Cardiac muscle cell (in vitro differentiated cells and primary cell): Measurements from ENCODE around the gene PER1. TPM values are rescaled to one million over a fixed set of nuclear protein-coding genes. Genes with fewer than 3 reads are reported as not detected.

Experiments used
- DNase-seq, 2 donors: peaks; one replicate each; pipeline versions ENCODE4 v3.0.0 to v3.0.0-alpha.2; 2010 to 2017; ENCODE audit warnings: low read depth in 1 of 2, low spot score in 1 of 2
- H3K27ac ChIP-seq: fragments of 200-600 bp; sonication (generic); 2 replicates; pipeline ENCODE4 v1.5.1; 2016
- H3K27me3 ChIP-seq: fragments of 200-600 bp; sonication (generic); 2 replicates; pipeline ENCODE4 v1.6.0; 2016; ENCODE audit warnings: control low read depth
- H3K36me3 ChIP-seq: fragments of 200-600 bp; sonication (generic); 2 replicates; pipeline ENCODE4 v1.5.1; 2016; ENCODE audit warnings: control low read depth
- H3K4me1 ChIP-seq: fragments of 200-600 bp; sonication (generic); 2 replicates; pipeline ENCODE4 v1.8.1; 2017; ENCODE audit warnings: low read depth, mild to moderate bottlenecking, mixed run types
- H3K4me3 ChIP-seq: fragments of 200-600 bp; sonication (generic); 2 replicates; pipeline ENCODE4 v1.5.1; 2016; ENCODE audit warnings: mild to moderate bottlenecking
- H3K9me3 ChIP-seq: fragments of 200-600 bp; sonication (generic); 2 replicates; pipeline ENCODE4 v1.5.1; 2017; ENCODE audit warnings: low read depth, mild to moderate bottlenecking, control low read depth
- polyA plus RNA-seq: library from polyadenylated mRNA; unstranded; fragments of >200 nt; fragmentation: Nextera tagmentation; extraction: Ambion mirVana; gene quantifications from 2 replicates; pipeline ENCODE4 v1.2.1, GENCODE V29; 2016
- total RNA-seq: library from RNA; depleted of rRNA; stranded (reverse); fragments of >200 nt; gene quantifications from 2 replicates; pipeline ENCODE4 v1.2.3, GENCODE V29; 2016
- TF ChIP-seq, protein P1 (sequence below): IDR thresholded peaks from 2 replicates; pipeline ENCODE4 v1.5.1; 2012; ENCODE audit warnings: low read depth, mild to moderate bottlenecking, low read length

Gene PER1
- total and polyA plus RNA-seq, 2 experiments from 2014 or later: 28.2 to 51.9 TPM

DNA sequence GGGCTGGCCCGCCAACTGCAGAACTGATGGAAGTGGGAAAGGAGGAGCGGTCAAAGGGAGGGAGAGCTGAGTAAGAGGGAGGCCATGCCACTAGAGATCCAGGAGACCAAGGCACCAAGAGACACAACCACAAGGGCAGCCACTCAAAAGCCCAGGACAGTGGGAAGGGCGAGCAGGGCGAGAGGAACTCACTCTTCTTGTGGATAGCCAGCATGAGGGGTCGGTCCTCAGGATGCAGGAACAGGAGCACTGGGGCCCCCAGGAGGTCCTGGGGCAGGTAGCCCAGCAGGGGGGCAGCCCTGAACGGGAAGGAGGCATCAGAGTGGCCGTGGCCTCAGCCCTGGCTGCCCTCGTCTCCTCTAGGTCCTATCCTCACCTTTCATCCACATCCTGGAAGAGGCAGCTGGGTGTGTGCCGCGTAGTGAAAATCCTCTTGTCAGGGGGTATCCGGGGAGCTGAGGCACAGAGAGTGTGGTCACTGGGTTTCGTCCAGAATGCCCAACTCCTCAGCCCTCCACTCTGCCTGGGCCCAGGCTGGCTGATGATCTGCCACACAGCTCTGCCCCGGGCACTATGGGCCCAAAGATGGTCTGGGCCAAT, 4.3 kb downstream of the PER1 start:
- no peaks in the 10 kb centered on the region for H3K9me3 ChIP-seq
- H3K36me3 ChIP-seq: peaks cover 58% of the 10 kb centered on the region
- no peak overlapping the region for H3K27ac ChIP-seq
- peaks cover 19% of the 10 kb centered on the region for H3K4me1 ChIP-seq
- no peak for DNase-seq
- TF ChIP-seq, protein P1, sequence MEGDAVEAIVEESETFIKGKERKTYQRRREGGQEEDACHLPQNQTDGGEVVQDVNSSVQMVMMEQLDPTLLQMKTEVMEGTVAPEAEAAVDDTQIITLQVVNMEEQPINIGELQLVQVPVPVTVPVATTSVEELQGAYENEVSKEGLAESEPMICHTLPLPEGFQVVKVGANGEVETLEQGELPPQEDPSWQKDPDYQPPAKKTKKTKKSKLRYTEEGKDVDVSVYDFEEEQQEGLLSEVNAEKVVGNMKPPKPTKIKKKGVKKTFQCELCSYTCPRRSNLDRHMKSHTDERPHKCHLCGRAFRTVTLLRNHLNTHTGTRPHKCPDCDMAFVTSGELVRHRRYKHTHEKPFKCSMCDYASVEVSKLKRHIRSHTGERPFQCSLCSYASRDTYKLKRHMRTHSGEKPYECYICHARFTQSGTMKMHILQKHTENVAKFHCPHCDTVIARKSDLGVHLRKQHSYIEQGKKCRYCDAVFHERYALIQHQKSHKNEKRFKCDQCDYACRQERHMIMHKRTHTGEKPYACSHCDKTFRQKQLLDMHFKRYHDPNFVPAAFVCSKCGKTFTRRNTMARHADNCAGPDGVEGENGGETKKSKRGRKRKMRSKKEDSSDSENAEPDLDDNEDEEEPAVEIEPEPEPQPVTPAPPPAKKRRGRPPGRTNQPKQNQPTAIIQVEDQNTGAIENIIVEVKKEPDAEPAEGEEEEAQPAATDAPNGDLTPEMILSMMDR: no peak
- no peak overlapping the region for H3K4me3 ChIP-seq
- no peaks in the 10 kb centered on the region for H3K27me3 ChIP-seq

DNA sequence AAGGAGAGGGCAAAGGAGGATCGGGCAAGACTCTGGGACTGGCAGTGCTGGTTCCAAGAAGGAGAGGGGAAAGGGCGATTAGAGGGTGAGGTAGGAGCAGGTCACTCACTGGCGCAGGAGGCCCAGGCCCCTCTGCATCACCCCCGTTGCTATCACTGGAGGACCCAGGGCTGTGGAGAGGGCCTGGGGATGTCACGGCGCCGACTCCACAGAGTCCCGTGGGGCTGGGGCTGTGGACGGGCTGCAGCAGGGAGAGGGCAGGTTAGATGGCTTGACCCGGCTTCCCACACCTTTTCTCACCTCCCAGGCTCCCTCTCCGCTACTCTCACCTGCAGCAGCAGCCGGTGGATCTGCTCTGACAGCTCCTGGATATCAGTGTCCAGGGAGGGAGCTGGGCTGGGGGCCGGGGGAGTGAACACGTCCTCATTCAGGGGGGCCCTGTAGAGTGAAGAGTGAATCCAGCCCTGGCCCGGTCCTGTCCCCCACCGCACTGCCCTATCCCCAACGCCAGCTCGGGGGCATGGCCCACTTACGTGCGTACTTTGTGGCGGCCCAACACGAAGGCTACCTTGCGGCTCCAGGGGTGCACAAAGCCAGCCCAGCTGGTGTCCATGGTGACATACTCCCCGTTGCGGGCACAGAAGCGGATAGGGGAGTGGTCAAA, 4.9 kb downstream of the PER1 start:
- Histone ChIP-seq H3K4me1 (peaks cover 17% of the 10 kb centered on the region), H3K9me3 (no peaks in the 10 kb centered on the region), H3K4me3 (no peak overlapping the region), H3K27ac (no peak overlapping the region), H3K36me3 (peaks cover 64% of the 10 kb centered on the region), H3K27me3 (no peaks in the 10 kb centered on the region)
- TF ChIP-seq, protein P1: no peak
- no peak for DNase-seq

DNA sequence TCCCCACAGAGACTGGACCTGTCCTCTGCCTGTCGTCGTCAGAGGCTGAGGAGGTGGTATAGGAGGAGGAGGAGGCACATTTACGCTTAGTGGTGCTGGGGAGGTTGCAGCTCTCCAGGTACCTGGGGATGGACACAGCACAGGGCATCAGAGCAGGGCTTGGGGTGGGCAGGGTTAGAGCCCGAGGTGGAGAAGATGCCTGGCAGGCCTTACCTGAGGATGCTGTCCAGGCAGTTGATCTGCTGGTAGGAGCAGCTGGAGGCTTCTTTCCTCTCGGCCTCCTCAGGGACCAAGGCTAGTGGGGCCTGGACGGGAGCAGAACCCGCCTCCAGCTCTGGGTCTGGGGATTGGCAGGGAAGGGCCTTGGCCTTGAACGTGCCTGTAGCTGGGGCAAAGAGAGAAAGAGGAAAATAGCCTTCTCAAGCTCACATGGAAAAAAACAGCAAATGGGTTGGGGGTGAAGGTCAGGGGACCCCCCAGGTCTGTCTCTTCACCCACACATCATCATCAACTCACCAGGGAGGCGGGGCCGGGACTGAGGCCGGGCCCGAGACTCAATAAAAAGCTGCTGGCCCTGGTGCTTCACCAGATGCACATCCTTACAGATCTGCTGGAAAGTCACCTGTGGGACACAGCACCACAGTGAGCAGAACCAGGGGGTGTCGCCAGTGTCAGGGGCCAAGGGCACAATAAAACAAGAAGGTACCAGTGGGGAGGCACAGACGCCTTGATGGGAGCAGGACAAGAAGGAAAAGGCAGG, 5.6 kb downstream of the PER1 start:
- TF ChIP-seq, protein P1: no peak
- H3K27ac ChIP-seq: no peak overlapping the region
- H3K4me1 ChIP-seq: peaks cover 17% of the 10 kb centered on the region
- H3K4me3 ChIP-seq: no peak overlapping the region
- DNase-seq: no peak
- no peaks in the 10 kb centered on the region for H3K27me3 ChIP-seq
- no peaks in the 10 kb centered on the region for H3K9me3 ChIP-seq
- H3K36me3 ChIP-seq: peaks cover 69% of the 10 kb centered on the region

DNA sequence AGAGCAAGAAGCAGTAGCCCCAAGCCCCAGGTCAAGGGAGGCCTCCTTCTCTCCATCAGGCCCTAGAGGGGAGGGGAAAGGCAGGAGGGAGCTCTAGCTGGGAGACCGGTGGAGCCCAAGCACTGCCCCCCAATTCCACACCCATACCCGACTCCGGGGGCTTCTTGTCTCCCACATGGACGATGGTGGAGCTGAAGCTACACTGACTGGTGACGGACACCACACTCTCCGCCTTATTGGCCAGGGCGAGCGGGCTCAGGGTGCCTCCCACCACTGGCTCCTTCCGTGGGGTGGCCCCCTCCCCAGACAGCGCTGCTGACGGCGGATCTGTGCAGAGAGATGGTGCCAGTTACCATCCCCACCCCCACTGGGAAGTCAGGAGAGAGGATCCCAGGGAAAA, 6.4 kb downstream of the PER1 start:
- no peak overlapping the region for H3K4me3 ChIP-seq
- H3K9me3 ChIP-seq: no peaks in the 10 kb centered on the region
- peaks cover 72% of the 10 kb centered on the region for H3K36me3 ChIP-seq
- TF ChIP-seq, protein P1: no peak
- H3K27me3 ChIP-seq: no peaks in the 10 kb centered on the region
- DNase-seq: no peak
- peaks cover 15% of the 10 kb centered on the region for H3K4me1 ChIP-seq
- H3K27ac ChIP-seq: peak overlapping the region; percentile 39

DNA sequence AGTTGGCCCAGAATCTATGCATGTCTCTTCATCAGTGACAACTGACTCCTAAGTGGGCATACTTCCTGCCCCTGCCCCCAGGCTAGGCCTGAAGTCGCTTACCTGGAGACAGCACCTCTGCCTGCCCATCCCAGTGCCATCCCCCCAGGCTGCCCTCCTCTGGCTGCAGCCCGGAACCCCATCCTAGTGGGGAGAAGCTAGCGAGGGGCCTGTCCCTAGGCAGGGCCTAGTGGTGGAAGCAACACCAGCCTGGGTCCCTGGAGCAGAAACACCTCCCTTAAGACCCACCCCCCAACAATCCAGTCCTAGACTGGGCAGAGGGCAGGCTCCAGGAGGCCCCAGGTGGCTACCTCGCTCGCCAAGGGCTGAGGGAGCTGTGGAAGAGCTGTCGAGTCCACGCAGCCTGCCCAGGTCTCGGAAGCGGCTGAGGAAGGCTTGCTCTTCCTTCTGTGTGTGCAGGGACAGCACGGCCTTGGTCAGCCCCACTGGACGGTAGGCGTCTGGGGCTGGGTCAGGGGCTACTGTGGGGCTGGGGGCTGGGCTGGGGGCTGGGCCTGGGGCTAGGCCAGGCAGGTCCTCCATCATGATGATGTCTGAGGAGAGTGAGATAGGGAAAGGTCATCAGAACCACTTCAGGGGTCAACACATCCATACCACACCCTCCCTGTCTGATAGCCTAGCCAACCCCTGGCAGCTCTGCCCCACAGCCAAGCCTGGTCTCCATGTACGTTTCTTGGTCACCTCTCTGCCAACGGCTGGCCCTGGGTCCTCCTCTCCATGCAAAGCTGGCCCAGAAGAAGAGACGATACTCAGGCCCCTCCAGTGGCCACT, 7.6 kb downstream of the PER1 start:
- Histone ChIP-seq H3K4me3 (no peak overlapping the region), H3K36me3 (peaks cover 68% of the 10 kb centered on the region), H3K27ac (peak overlapping the region; percentile 57), H3K27me3 (no peaks in the 10 kb centered on the region), H3K4me1 (peaks cover 8% of the 10 kb centered on the region), H3K9me3 (no peaks in the 10 kb centered on the region)
- DNase-seq: no peak
- TF ChIP-seq, protein P1: no peak
